ENCODE data around the gene SMYD3.

DNA sequence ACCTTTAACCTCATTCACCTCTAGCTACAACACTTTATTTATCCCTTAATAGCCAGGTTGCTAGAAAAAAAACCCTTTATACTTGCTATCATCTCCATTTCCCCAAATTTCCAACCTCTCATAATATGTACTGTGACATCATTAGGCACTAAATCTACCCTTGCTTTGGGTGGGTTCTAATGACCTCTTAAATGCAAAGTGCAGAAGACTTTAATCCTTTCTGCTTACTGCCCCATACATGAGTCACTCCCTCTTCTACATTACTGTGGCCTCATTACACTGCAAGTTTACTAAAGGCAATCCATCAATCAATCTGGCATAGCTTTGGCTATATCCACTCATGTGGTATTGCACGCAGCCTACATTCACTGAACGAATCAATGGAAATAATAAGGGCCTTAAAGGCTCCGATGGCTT lies 353.3 kb downstream of the SMYD3 start:
- TF ChIP-seq, protein P1, sequence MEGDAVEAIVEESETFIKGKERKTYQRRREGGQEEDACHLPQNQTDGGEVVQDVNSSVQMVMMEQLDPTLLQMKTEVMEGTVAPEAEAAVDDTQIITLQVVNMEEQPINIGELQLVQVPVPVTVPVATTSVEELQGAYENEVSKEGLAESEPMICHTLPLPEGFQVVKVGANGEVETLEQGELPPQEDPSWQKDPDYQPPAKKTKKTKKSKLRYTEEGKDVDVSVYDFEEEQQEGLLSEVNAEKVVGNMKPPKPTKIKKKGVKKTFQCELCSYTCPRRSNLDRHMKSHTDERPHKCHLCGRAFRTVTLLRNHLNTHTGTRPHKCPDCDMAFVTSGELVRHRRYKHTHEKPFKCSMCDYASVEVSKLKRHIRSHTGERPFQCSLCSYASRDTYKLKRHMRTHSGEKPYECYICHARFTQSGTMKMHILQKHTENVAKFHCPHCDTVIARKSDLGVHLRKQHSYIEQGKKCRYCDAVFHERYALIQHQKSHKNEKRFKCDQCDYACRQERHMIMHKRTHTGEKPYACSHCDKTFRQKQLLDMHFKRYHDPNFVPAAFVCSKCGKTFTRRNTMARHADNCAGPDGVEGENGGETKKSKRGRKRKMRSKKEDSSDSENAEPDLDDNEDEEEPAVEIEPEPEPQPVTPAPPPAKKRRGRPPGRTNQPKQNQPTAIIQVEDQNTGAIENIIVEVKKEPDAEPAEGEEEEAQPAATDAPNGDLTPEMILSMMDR (IDR thresholded peaks at IDR 0.05) = no peak
- TF ChIP-seq POLR2A (IDR thresholded peaks at IDR 0.05) = no peak
